M059J (cell line): ENCODE data around the gene ENO1. TPM values are rescaled to one million over a fixed set of nuclear protein-coding genes. Genes with fewer than 3 reads are reported as not detected.
A peak's percentile ranks its signal among the peaks of the same experiment; 100 is the strongest.

Experiments used
- DNase-seq: peaks from one replicate; pipeline ENCODE4 v3.0.0-alpha.2; 2012; ENCODE audit warnings: low read depth
- total RNA-seq: library from RNA; depleted of rRNA; stranded (reverse); fragments of >200 nt; shearing (Covaris generic); gene quantifications from 2 replicates; pipeline ENCODE4 v1.2.3, GENCODE V29; 2014

ENO1 gene
- total RNA-seq, 1 experiment from 2014 or later, result 3,852 TPM

- DNase-seq, result no peak
Measured at GRCh38 chr1:8870616-8871538, 7.6 kb downstream of the ENO1 start.

DNA sequence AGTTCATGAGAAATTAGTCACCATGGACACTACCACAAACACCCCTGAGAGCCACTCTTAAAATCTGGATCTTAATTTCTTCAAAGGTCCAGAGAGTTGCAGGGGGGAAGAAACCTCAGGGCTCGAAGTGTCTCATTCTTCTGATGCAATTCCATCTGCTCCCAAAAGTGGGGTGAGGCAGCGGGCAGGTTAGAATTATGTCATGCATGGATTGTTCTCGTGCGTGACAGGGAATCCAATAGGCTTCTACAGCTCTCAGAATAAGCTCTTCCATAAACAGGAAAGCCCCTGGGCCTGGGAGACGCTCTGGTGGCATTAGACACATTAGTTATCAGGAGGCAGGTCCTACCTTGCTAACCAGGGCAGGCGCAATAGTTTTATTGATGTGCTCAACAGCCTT is 8.4 kb downstream of the ENO1 start:
- no peak for DNase-seq

GRCh38 chr1:8867878-8868567 is 10.5 kb downstream of the ENO1 start:
- no peak for DNase-seq

- no peak for DNase-seq
Measured at GRCh38 chr1:8866792-8867415, 11.6 kb downstream of the ENO1 start.

GRCh38 chr1:8866173-8866791 is 12.2 kb downstream of the ENO1 start:
- DNase-seq, result peak; percentile 59

DNA sequence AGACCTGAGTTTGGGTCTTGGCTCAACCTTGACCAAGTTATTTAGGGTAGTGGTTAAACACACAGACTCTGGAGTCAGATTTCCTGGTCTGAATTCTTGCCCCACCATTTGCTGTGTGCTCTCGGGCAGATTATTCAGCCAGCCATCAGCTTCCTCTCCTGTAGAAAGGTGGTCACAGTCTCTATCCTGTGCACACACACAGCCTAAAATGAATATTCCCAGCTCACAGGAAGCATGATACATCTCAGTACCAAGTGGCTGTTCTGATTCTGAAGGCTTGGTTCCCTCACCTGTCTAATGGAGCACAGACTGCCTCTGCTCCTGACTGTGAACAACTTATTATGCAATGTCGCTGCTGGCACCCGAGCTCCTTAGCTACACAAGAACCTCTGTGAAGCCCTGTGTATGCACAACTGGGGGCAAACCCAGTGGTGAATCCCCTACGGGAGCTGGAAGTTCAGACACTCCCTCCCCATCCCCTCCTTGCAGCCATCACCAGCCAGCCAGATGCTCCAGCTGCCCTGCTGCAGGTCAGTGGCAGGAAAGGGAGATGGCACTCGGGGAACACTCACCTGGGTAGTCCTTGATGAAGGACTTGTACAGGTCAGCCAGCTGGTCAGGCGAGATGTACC is 13.7 kb downstream of the ENO1 start:
- DNase-seq, result no peak

GRCh38 chr1:8863794-8864233 is 14.7 kb downstream of the ENO1 start:
- DNase-seq, result no peak

- no peak for DNase-seq
Measured at GRCh38 chr1:8863138-8863537, 15.3 kb downstream of the ENO1 start.

DNA sequence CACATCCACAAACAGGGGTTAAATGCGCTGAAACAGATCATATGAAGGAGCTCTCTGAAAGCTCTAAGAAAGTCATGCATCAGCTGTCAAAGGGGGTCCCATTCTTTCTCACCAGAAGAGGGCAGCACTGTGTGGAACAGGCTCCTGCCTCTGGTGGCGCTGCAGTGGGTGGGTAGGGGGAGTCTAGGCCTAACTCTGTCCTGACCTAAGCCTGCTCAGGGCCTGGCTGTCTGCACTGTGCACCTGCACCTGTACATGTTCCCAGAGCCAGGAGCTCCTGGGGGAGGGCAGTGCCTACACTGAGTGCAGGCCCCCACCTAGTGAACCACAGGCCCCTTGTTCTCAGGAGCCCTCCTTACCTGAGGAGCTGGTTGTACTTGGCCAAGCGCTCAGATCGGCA is 16.0 kb downstream of the ENO1 start:
- DNase-seq, result no peak

DNA sequence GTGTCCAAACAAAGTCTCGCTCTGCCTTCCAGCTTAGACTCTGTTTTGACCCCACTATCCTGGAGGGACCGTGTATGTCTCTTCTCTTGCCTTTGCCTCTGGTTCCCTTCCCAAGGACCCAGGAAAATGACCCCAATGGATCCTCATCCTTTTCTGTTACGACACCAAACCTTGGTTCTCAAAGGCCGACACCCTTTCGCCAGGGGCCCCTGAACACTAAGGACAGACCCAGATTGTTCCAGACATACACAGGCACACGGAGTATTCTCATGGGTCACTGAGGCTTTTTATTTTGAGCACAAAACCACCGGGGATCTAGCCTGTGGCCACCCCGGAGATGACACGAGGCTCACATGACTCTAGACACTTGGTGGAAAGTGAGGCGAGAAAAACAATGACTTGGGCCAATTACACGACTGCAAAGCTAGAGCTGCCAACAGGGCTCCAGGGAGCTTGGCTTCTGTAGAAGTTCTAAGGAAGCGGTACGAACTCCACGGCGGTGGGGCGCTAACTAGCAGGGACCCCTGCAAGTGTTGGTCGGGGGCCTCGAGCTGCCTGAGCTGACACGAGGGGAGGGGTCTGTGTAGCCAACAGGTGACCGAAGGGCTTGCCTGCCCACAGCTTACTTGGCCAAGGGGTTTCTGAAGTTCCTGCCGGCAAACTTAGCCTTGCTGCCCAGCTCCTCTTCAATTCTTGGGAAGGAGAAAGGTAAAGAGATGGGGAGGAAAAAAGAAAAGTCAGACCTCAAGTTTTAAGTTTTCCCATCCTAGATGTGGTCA is 17.6 kb downstream of the ENO1 start:
- no peak for DNase-seq

- peak; percentile 81 for DNase-seq
Measured at GRCh38 chr1:8858888-8859706, 19.4 kb downstream of the ENO1 start.

DNA sequence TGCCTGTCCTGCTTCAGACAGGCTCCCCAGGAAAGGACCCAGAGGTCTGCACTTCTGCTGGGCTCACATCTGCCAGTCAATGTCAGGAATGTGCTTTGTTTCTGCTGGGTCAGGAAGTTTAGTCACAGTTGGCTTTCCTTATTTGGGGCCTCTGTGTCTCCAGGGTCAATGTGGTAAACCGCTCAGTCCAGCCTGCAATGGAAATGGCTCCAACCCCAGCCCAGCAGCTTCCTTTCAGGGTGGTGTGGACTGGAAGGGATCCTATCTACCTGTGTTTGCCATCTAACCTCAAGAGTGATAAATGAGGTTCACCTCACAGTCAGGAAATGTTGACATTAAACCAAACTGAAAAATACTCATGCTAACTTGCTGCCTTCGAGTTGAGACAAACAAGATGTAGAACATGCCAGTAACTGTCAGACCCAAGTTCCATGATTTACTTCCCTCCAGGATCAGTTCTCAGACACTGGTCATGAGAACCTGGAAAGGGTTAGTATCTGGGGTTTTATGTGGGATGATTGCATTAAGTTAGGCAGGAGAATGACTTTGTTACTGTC is 20.3 kb downstream of the ENO1 start:
- peak; percentile 98 for DNase-seq

- DNase-seq, result no peak
Measured at GRCh38 chr1:8856689-8857412, 21.6 kb downstream of the ENO1 start.

DNA sequence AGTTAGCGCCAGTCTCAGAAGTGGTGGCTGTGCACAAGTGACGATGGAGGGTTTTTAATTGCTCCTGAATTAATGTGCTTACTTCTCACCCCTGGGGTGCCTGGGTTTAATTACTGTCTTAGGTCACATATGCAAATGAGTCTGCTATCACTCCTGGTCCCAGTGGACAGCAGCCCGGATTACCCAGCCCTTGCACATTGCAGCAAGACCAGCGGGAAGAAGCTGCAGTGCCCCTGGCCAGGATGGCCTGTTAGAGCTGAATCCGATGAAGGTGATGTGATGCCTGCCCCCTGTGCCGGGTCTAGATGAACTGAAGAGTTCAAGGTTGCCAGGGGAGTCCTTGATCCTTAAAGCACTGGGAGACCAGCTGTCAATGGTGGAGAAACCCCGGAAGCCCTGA is 24.2 kb downstream of the ENO1 start:
- DNase-seq, result no peak

DNA sequence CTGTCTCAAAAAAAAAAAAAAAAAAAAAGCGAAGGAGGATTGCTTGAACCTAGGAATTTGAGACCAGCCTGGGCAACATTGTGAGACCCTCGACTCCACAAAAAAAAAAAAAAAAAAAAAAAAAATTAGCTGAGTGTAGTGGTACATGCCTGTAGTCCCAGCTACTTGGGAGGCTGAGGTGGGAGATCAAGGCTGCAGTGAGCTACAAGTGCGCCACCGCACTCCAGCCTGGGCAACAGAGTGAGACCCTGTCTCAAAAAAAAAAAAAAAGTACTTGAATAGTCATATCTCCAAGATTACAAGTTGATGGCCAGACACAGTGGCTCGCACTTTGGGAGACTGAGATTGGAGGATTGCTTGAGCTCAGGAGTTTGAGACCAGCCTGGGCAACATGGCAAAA is 27.4 kb downstream of the ENO1 start:
- no peak for DNase-seq

DNA sequence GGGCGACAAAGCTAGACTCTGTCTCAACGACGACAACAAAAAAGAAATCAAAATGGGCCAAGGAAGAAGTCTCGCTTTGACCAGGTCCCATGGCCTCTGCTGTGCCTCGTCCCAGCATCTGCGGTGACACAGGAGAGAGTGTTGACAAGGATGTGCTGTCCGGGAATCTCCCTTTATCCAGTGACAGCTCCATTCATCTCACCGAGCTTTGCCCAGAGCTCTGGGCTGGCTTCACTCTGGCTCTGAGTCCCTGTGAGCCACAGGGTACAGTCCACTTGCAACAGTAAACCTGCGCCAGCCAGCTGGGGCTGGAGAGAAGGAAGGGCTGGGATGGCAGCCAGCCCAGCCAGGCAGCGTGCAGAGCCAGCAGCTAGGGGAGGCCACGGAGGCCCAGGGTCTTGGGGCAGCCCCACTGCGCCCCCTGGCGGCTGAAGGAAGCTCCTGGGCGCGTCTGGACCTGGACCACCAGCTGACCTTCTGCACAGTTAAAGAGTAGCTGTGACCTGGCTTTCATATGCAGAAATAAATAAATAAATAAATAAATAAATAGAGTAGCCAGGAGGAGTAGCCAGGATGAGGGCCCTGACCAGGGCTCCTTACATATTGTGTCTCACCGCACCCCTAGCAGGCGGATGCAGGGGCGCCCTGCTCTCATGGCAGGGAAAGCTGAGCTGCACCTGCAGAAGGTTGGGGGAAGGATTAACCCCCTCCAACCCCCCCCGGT is 29.7 kb downstream of the ENO1 start:
- peak; percentile 92 for DNase-seq

DNA sequence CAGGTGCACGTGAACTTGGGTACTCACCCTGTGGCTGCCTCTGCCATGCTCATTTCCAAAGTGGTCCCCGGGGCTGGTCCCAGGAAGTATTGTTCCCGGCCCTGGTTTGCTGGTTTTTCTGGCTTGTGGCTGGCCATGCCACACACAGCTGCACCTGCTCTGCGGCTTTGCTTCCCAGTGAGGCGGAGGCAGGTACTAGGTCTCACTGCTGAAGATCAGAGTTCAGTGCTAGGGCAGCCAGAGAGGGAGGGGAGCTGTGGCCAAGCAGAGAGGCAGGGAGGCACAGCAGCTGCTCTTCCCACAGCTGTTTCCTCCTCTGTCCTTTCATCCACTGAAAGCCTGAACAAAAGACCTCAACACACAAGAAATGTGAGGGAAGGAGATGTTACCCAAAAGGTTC is 30.5 kb downstream of the ENO1 start:
- no peak for DNase-seq

- no peak for DNase-seq
Measured at GRCh38 chr1:8846263-8846662, 32.2 kb downstream of the ENO1 start.
